H1 (cell line): ENCODE results near the gene RFX1. TPM values are rescaled to one million over a fixed set of nuclear protein-coding genes. Genes with fewer than 3 reads are reported as not detected.

Source experiments
- CTCF ChIA-PET: fragments of 300-600 bp; sonication (Branson Sonifier 250); formaldehyde crosslinking; loops from one replicate; lab custom pipeline; 2021; ENCODE audit not compliant: partially characterized antibody; lab: Charles Lee
- POLR2A ChIA-PET: fragments of 300-600 bp; sonication (Branson Sonifier 250); formaldehyde crosslinking; loops from one replicate; lab custom pipeline; 2021; ENCODE audit warnings: inconsistent platforms; ENCODE audit not compliant: partially characterized antibody; lab: Charles Lee
- DNase-seq, 2 experiments: peaks; one replicate each; pipeline versions ENCODE4 v3.0.0 to v3.0.0-alpha.2; 2010 to 2022; ENCODE audit warnings: low spot score in 2 of 2, low read depth in 1 of 2, mixed read lengths in 1 of 2
- FAIRE-seq: peaks from 2 replicates; lab custom pipeline; 2011; peaks lifted over from hg19 to GRCh38; lab: Jason Lieb, UNC
- H2AFZ ChIP-seq: 2 replicates; pipeline ENCODE4 v1.8.1; 2012; ENCODE audit warnings: low read length, inconsistent platforms
- H2AK5ac ChIP-seq: 2 replicates; pipeline ENCODE4 v1.6.1; 2013; ENCODE audit warnings: low read depth, low read length
- H2BK120ac ChIP-seq: replicated peaks from 2 replicates; pipeline ENCODE3; 2013; ENCODE audit warnings: low read depth, low read length, inconsistent platforms
- H2BK12ac ChIP-seq: 2 replicates; pipeline ENCODE4 v1.6.1; 2013; ENCODE audit warnings: low read depth, low read length
- H2BK15ac ChIP-seq: 2 replicates; pipeline ENCODE4 v1.6.1; 2013; ENCODE audit warnings: low read length
- H2BK20ac ChIP-seq: 2 replicates; pipeline ENCODE4 v1.6.1; 2013; ENCODE audit warnings: low read length
- H2BK5ac ChIP-seq: 2 replicates; pipeline ENCODE4 v1.6.1; 2013; ENCODE audit warnings: low read depth, low read length
- H3K14ac ChIP-seq: 2 replicates; pipeline ENCODE4 v1.6.1; 2013; ENCODE audit warnings: inconsistent platforms; ENCODE audit not compliant: insufficient read length
- H3K18ac ChIP-seq: 2 replicates; pipeline ENCODE4 v1.6.1; 2013; ENCODE audit warnings: low read length; ENCODE audit errors: extremely low read depth
- H3K23ac ChIP-seq: 2 replicates; pipeline ENCODE4 v1.6.1; 2013; ENCODE audit warnings: inconsistent platforms; ENCODE audit not compliant: insufficient read length
- H3K23me2 ChIP-seq: 2 replicates; pipeline ENCODE4 v1.6.1; 2013; ENCODE audit warnings: low read depth, low read length
- H3K27ac ChIP-seq: 2 replicates; pipeline ENCODE4 v1.6.1; 2011; ENCODE audit warnings: low read depth, low read length, inconsistent platforms
- H3K27me3 ChIP-seq, 4 experiments: replicated peaks in 1 of 4; 1 replicate in 1 of 4; 2 replicates in 3 of 4; pipeline versions ENCODE4 v1.6.1 to v1.8.1; 2011 to 2013; ENCODE audit warnings: low read length in 3 of 4, mild to moderate bottlenecking in 3 of 4, inconsistent platforms in 2 of 4, mixed read lengths in 2 of 4, moderate library complexity in 1 of 4; ENCODE audit not compliant: control insufficient read depth in 3 of 4, insufficient read depth in 3 of 4; ENCODE audit errors: extremely low read depth in 1 of 4
- H3K36me3 ChIP-seq, 4 experiments: 2 replicates each; pipeline versions ENCODE4 v1.6.1 to v1.8.1; 2011 to 2013; ENCODE audit warnings: mild to moderate bottlenecking in 4 of 4, low read length in 3 of 4, moderate library complexity in 2 of 4, control low read depth in 1 of 4, inconsistent platforms in 1 of 4; ENCODE audit not compliant: insufficient read depth in 4 of 4, control insufficient read depth in 2 of 4
- H3K4ac ChIP-seq: replicated peaks from 2 replicates; pipeline ENCODE3; 2013; ENCODE audit warnings: low read length, low read depth, mixed read lengths, inconsistent platforms; ENCODE audit not compliant: insufficient read length
- H3K4me1 ChIP-seq, 4 experiments: replicated peaks in 1 of 4; 1 replicate in 1 of 4; 2 replicates in 3 of 4; pipeline versions ENCODE4 v1.6.1 to v1.8.1; 2011 to 2013; ENCODE audit warnings: low read length in 3 of 4, inconsistent platforms in 2 of 4, mixed read lengths in 1 of 4; ENCODE audit not compliant: insufficient read depth in 4 of 4, control insufficient read depth in 3 of 4
- H3K4me2 ChIP-seq, 2 experiments: 2 replicates each; pipeline versions ENCODE4 v1.6.1 to v1.8.1; 2011 to 2013; ENCODE audit warnings: low read depth in 2 of 2, low read length in 2 of 2, control low read depth in 1 of 2, inconsistent platforms in 1 of 2, mild to moderate bottlenecking in 1 of 2; ENCODE audit not compliant: insufficient read depth in 1 of 2
- H3K4me3 ChIP-seq, 4 experiments: fragments of 200-600, 300-600 bp in 1 of 4; sonication (generic), shearing (Covaris generic), sonication (Bioruptor Twin) in 1 of 4; 2 replicates each; pipeline versions ENCODE4 v1.5.1 to v1.8.1; 2011 to 2016; ENCODE audit warnings: low read length in 4 of 4, low read depth in 3 of 4, control low read depth in 2 of 4, inconsistent platforms in 2 of 4, mild to moderate bottlenecking in 2 of 4, mixed read lengths in 1 of 4, moderate library complexity in 1 of 4; ENCODE audit not compliant: insufficient read depth in 2 of 4; ENCODE audit errors: extremely low read depth in 1 of 4
- H3K56ac ChIP-seq: replicated peaks from 2 replicates; pipeline ENCODE3; 2013; ENCODE audit warnings: low read depth, mild to moderate bottlenecking, mixed read lengths, low read length, inconsistent platforms; ENCODE audit not compliant: insufficient read length
- H3K79me1 ChIP-seq: 2 replicates; pipeline ENCODE4 v1.6.1; 2013; ENCODE audit warnings: low read depth, low read length, control low read depth
- H3K79me2 ChIP-seq, 2 experiments: 2 replicates each; pipeline versions ENCODE4 v1.6.1 to v1.8.1; 2012 to 2013; ENCODE audit warnings: low read length in 2 of 2, mild to moderate bottlenecking in 2 of 2, inconsistent platforms in 1 of 2; ENCODE audit not compliant: insufficient read depth in 2 of 2, control insufficient read depth in 1 of 2
- H3K9ac ChIP-seq, 4 experiments: replicated peaks in 1 of 4; 1 replicate in 1 of 4; 2 replicates in 3 of 4; pipeline versions ENCODE4 v1.6.1 to v1.8.1; 2011 to 2013; ENCODE audit warnings: low read depth in 3 of 4, low read length in 3 of 4, control low read depth in 2 of 4, mild to moderate bottlenecking in 2 of 4, moderate library complexity in 2 of 4, inconsistent platforms in 1 of 4; ENCODE audit errors: extremely low read depth in 1 of 4
- H3K9me3 ChIP-seq, 2 experiments: 2 replicates each; pipeline versions ENCODE4 v1.6.1 to v1.8.1; 2012 to 2013; ENCODE audit warnings: mild to moderate bottlenecking in 2 of 2, moderate library complexity in 2 of 2, control low read depth in 1 of 2, inconsistent platforms in 1 of 2, low read depth in 1 of 2, low read length in 1 of 2, mixed read lengths in 1 of 2; ENCODE audit not compliant: insufficient read depth in 2 of 2
- H4K20me1 ChIP-seq, 2 experiments: replicated peaks in 1 of 2; 2 replicates each; pipeline versions ENCODE3 to v1.8.1; 2011 to 2013; ENCODE audit warnings: inconsistent platforms in 2 of 2, low read length in 2 of 2, mild to moderate bottlenecking in 1 of 2; ENCODE audit not compliant: insufficient read depth in 2 of 2, control insufficient read depth in 1 of 2
- H4K5ac ChIP-seq: 2 replicates; pipeline ENCODE4 v1.6.1; 2013; ENCODE audit warnings: low read length, low read depth, mixed read lengths, inconsistent platforms; ENCODE audit not compliant: insufficient read length
- H4K8ac ChIP-seq: 2 replicates; pipeline ENCODE4 v1.8.0; 2013; ENCODE audit warnings: mild to moderate bottlenecking, moderate library complexity, low read length, inconsistent platforms; ENCODE audit not compliant: insufficient read depth; ENCODE audit errors: extremely low read depth
- H4K91ac ChIP-seq: replicated peaks from 2 replicates; pipeline ENCODE3; 2013; ENCODE audit warnings: low read length, mixed read lengths, inconsistent platforms; ENCODE audit not compliant: insufficient read length
- BACH1 ChIP-seq: IDR thresholded peaks from 2 replicates; pipeline ENCODE4 v1.6.1; 2012; ENCODE audit warnings: low read length, improper control_type of control experiment
- CEBPB ChIP-seq: IDR thresholded peaks from 2 replicates; pipeline ENCODE4 v1.6.1; 2012; ENCODE audit warnings: low read depth, low read length
- CHD1 ChIP-seq: IDR thresholded peaks from 2 replicates; pipeline ENCODE4 v1.6.1; 2012; ENCODE audit warnings: low read depth, low read length, improper control_type of control experiment
- EGR1 ChIP-seq: IDR thresholded peaks from 2 replicates; pipeline ENCODE4 v1.6.1; 2011; ENCODE audit warnings: low read depth, low read length, borderline replicate concordance
- EP300 ChIP-seq, 2 experiments: IDR thresholded peaks; 1 replicate in 1 of 2; 2 replicates in 1 of 2; pipeline ENCODE4 v1.6.1; 2011 to 2012; ENCODE audit warnings: low read depth in 2 of 2, low read length in 2 of 2, mild to moderate bottlenecking in 2 of 2, borderline replicate concordance in 1 of 2, inconsistent platforms in 1 of 2, moderate library complexity in 1 of 2
- POU5F1 ChIP-seq: IDR thresholded peaks from 2 replicates; pipeline ENCODE4 v1.6.1; 2011; ENCODE audit warnings: low read depth, mild to moderate bottlenecking, low read length, moderate library complexity
- RBBP5 ChIP-seq: IDR thresholded peaks from 2 replicates; pipeline ENCODE4 v1.7.1; 2012; ENCODE audit warnings: low read depth, mild to moderate bottlenecking, inconsistent platforms, low read length, moderate library complexity, borderline replicate concordance
- RXRA ChIP-seq: IDR thresholded peaks from 2 replicates; pipeline ENCODE4 v1.6.1; 2011; ENCODE audit warnings: low read depth, mild to moderate bottlenecking, low read length, moderate library complexity; ENCODE audit not compliant: insufficient read depth
- SP4 ChIP-seq: IDR thresholded peaks from 2 replicates; pipeline ENCODE4 v1.6.1; 2012; ENCODE audit warnings: low read length, inconsistent platforms
- SRF ChIP-seq: IDR thresholded peaks from 2 replicates; pipeline ENCODE4 v1.6.1; 2011; ENCODE audit warnings: mild to moderate bottlenecking, low read depth, low read length, moderate library complexity
- SUZ12 ChIP-seq: fragments of 200-600 bp; sonication (generic); IDR thresholded peaks from 2 replicates; pipeline ENCODE4 v1.6.1; 2012; ENCODE audit warnings: mild to moderate bottlenecking, inconsistent platforms, low read length, moderate library complexity, mixed read lengths
- TCF12 ChIP-seq: IDR thresholded peaks from 2 replicates; pipeline ENCODE4 v1.6.1; 2011; ENCODE audit warnings: low read depth, mild to moderate bottlenecking, low read length
- WGBS, 2 experiments: shearing (Covaris generic) in 1 of 2; methylation state at CpG; one replicate each; pipeline versions ENCODE4 v1.1.6 to v1.1.7; 2013 to 2015; ENCODE audit warnings: low lambda C conversion rate in 2 of 2, mixed read lengths in 2 of 2, inconsistent platforms in 1 of 2, low coverage in 1 of 2, missing lambda C conversion rate in 1 of 2; ENCODE audit not compliant: insufficient replicate concordance in 2 of 2, insufficient coverage in 1 of 2, insufficient read length in 1 of 2; ENCODE audit errors: extremely low coverage in 1 of 2, missing lambda C conversion rate in 1 of 2; 5-methylcytosine and 5-hydroxymethylcytosine counted together
- polyA plus RNA-seq, 7 experiments: library from polyadenylated mRNA; depleted of rRNA in 3 of 7; stranded (reverse) in 5 of 7; unstranded in 2 of 7; fragments of >200 nt in 5 of 7; fragments of 200-250 nt in 2 of 7; gene quantifications; 1 replicate in 5 of 7; 2 replicates in 1 of 7; 4 replicates in 1 of 7; pipeline versions ENCODE4 v1.2.1 to v1.2.3, GENCODE V29; 2011 to 2013; ENCODE audit warnings: missing spikeins in 2 of 7, mixed read lengths in 2 of 7
- total RNA-seq: library from RNA; stranded (reverse); fragmentation: NEBNext Ultra II Directional; extraction: Animal tissue kit (Norgen Biotek cat#: 25700); gene quantifications from 2 replicates; pipeline ENCODE4 v1.2.1, GENCODE V29; 2021

The RFX1 gene
- total and polyA plus RNA-seq, 2 of the 8 experiments (the other 6 are each of a cell fraction or from before 2014, with no cell fraction given): 4.9 to 17.0 TPM

DNA sequence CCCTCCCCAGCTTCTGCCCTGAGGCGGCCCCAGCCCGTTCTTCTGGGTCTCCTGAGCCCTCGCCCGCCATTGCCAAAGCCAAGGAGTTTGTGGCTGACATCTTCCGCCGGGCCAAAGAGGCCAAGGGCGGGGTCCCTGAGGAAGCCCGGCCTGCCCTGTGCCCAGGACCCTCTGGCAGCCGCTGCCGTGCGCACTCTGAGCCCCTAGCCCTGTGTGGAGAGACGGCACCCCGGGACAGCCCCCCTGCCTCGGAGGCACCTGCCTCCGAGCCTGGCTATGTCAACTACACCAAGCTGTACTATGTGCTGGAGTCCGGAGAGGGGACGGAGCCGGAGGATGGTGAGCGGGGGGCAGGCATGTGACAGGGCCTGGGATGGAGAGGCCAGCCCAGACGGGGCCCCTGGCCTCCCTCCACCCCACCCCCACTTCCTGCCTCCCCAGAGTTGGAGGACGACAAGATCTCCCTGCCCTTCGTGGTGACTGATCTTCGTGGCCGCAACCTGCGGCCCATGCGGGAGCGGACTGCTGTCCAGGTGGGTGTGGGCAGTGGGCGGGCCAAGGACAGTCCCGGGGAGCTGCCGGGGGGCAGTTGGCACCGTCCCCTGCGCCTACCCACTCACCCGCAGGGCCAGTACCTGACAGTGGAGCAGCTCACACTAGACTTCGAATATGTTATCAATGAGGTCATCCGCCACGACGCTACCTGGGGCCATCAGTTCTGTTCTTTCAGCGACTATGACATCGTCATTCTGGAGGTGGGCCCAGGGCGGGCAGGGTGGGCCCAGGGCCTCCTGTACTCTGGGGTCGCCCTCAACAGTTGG is 46.8 kb downstream of the RFX1 start:
- FAIRE-seq (no peak), DNase-seq (no peak)
- no peak overlapping the region for H3K56ac ChIP-seq
- no peak overlapping the region for H3K4me2 ChIP-seq
- H4K8ac ChIP-seq: no peak overlapping the region
- no peak overlapping the region for H3K9ac ChIP-seq
- CTCF ChIA-PET: interaction anchor here (0.5 to 7.8 kb wide), 21 partner anchors 9 to 112 kb away, joined by 3 to 77 read pairs (median 4); partner anchors contain the start of gene PODNL1
- POLR2A ChIA-PET: interaction anchor here (0.9 to 4.8 kb wide), 11 partner anchors 14 to 161 kb away, joined by 3 to 44 read pairs (median 3); partner anchors contain the start of gene RFX1
- no peak overlapping the region for H2BK20ac ChIP-seq
- no peak overlapping the region for H3K4me3 ChIP-seq
- H2BK120ac ChIP-seq: no peak overlapping the region
- WGBS, 2 experiments: 94% methylated on average over 31 of the region's 41 CpGs; no CpG with 5 or more reads in 1 of the 2 experiments
- H3K27me3 ChIP-seq: peaks cover 0 to 4% (median 0%) of the 10 kb centered on the region in 4 experiments; a peak in 2 of 7 replicates
- H4K91ac ChIP-seq: no peak overlapping the region
- H3K9me3 ChIP-seq: no peaks in the 10 kb centered on the region
- H3K23me2 ChIP-seq: peaks cover 13% of the 10 kb centered on the region; the same call in 1 of the 2 replicates
- no peak overlapping the region; the same call in 1 of the 2 replicates for H2BK5ac ChIP-seq
- peaks cover 20 to 45% (median 44%) of the 10 kb centered on the region in 4 experiments for H3K36me3 ChIP-seq
- peaks cover 4% of the 10 kb centered on the region for H3K79me1 ChIP-seq
- H3K4me1 ChIP-seq: peaks cover 0 to 9% (median 4%) of the 10 kb centered on the region in 4 experiments; a peak in 4 of 7 replicates
- H2BK12ac ChIP-seq: no peak overlapping the region
- H3K18ac ChIP-seq: no peak overlapping the region
- H4K20me1 ChIP-seq: peaks cover 0 to 13% of the 10 kb centered on the region in 2 experiments
- no peak overlapping the region for H2AFZ ChIP-seq
- no peak overlapping the region for H3K4ac ChIP-seq
- H3K23ac ChIP-seq: no peak overlapping the region
- no peak overlapping the region for H3K14ac ChIP-seq
- H2AK5ac ChIP-seq: no peak overlapping the region
- H3K79me2 ChIP-seq: peaks cover 0 to 3% of the 10 kb centered on the region in 2 experiments; a peak in 1 of 4 replicates
- no peak overlapping the region for H3K27ac ChIP-seq
- H2BK15ac ChIP-seq: no peak overlapping the region
- no peak overlapping the region for H4K5ac ChIP-seq
- TF ChIP-seq BACH1 (no peak), EGR1 (no peak), EP300 (IDR thresholded peaks at IDR 0.05; ENCODE audit: borderline replicate concordance in 1 of 2, low read depth in 2 of 2, low read length in 2 of 2) (no peak), CEBPB (no peak), TCF12 (no peak), RBBP5 (no peak), RXRA (no peak), POU5F1 (no peak), CHD1 (no peak), SP4 (no peak), SRF (no peak), SUZ12 (no peak)
